B cell (primary cell): Measurements from ENCODE around the gene NPAS2.

ENCODE experiments used
- EZH2 ChIP-seq: IDR thresholded peaks from 2 replicates; pipeline ENCODE4 v1.6.1; 2012; ENCODE audit warnings: borderline replicate concordance, low read depth, mild to moderate bottlenecking, moderate library complexity, low read length; ENCODE audit not compliant: insufficient read depth, poor library complexity, severe bottlenecking
- TF ChIP-seq, protein P1 (sequence below): fragments of 200-600 bp; IDR thresholded peaks from one replicate; pipeline ENCODE4 v1.8.0; 2022; ENCODE audit warnings: antibody characterized with exemption, mild to moderate bottlenecking

DNA sequence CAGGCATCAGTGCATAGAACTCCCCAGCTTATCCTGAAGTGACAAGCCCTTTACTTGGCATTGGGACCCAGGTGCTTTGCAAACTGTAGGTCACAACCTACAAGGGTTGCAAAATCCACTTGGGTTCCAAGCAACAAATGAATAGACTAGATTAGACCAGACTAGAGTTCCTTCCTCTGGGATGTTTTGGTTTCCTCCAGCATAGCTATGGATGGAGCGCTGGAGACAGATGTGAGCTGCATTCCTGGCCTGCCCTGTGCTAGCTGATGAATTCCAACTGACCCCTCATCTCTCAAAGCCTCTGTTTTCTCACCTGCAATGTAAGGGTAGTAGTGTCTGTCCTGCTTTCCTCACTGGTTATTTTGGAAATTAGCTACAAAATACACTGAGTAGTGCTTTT, 86.2 kb downstream of the NPAS2 start:
- TF ChIP-seq, protein P1, sequence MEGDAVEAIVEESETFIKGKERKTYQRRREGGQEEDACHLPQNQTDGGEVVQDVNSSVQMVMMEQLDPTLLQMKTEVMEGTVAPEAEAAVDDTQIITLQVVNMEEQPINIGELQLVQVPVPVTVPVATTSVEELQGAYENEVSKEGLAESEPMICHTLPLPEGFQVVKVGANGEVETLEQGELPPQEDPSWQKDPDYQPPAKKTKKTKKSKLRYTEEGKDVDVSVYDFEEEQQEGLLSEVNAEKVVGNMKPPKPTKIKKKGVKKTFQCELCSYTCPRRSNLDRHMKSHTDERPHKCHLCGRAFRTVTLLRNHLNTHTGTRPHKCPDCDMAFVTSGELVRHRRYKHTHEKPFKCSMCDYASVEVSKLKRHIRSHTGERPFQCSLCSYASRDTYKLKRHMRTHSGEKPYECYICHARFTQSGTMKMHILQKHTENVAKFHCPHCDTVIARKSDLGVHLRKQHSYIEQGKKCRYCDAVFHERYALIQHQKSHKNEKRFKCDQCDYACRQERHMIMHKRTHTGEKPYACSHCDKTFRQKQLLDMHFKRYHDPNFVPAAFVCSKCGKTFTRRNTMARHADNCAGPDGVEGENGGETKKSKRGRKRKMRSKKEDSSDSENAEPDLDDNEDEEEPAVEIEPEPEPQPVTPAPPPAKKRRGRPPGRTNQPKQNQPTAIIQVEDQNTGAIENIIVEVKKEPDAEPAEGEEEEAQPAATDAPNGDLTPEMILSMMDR, result no peak
- TF ChIP-seq EZH2, result no peak
